IMR-90 (cell line): ENCODE results near the gene RALGPS2. TPM values are rescaled to one million over a fixed set of nuclear protein-coding genes. Genes with fewer than 3 reads are reported as not detected.

Experiments used
- ATAC-seq: fragments of 200-7000 bp; cut with Tn5 transposase; 2 replicates; pipeline ENCODE4 v1.9.1; 2020; ENCODE audit warnings: low read depth, mild to moderate bottlenecking, moderate library complexity
- BruUV-seq: library from RNA; stranded (reverse); fragments of 400-500 nt; replicated peaks from 2 replicates; lab custom pipeline; 2021; lab: Mats Ljungman, UMichigan
- CTCF ChIA-PET: fragments of 300-600 bp; formaldehyde crosslinking; extraction: SDS; loops from one replicate; lab custom pipeline; 2021; ENCODE audit warnings: antibody characterized with exemption; lab: Yijun Ruan, JAX
- POLR2A ChIA-PET: fragments of 300-600 bp; sonication (Branson Sonifier 250); formaldehyde crosslinking; loops from one replicate; lab custom pipeline; 2022; ENCODE audit warnings: antibody characterized with exemption; ENCODE audit not compliant: unreplicated experiment; lab: Charles Lee
- DNase-seq: peaks from one replicate; pipeline ENCODE4 v3.0.0; 2013
- H2AFZ ChIP-seq: replicated peaks from 2 replicates; pipeline ENCODE3; 2013; ENCODE audit warnings: low read length, mild to moderate bottlenecking; ENCODE audit not compliant: poor library complexity
- H2AK5ac ChIP-seq: 2 replicates; pipeline ENCODE4 v1.6.1; 2013; ENCODE audit warnings: low read depth, low read length, inconsistent platforms
- H2AK9ac ChIP-seq: replicated peaks from 2 replicates; pipeline ENCODE3; 2013; ENCODE audit warnings: mild to moderate bottlenecking, low read depth, low read length, moderate library complexity; ENCODE audit not compliant: poor library complexity
- H2BK120ac ChIP-seq: 2 replicates; pipeline ENCODE4 v1.6.1; 2013; ENCODE audit warnings: low read depth, low read length, inconsistent platforms
- H2BK15ac ChIP-seq: 3 replicates; pipeline ENCODE4 v1.6.1; 2013; ENCODE audit warnings: low read depth, low read length, inconsistent platforms
- H2BK20ac ChIP-seq: 2 replicates; pipeline ENCODE4 v1.6.1; 2013; ENCODE audit warnings: low read depth, mild to moderate bottlenecking, inconsistent platforms, low read length, moderate library complexity
- H2BK5ac ChIP-seq: 2 replicates; pipeline ENCODE4 v1.6.1; 2013; ENCODE audit warnings: mild to moderate bottlenecking, low read depth, low read length, inconsistent platforms; ENCODE audit not compliant: poor library complexity, severe bottlenecking
- H3K14ac ChIP-seq: replicated peaks from 2 replicates; pipeline ENCODE4 v1.6.1; 2013; ENCODE audit warnings: low read depth, low read length, inconsistent platforms
- H3K18ac ChIP-seq: 2 replicates; pipeline ENCODE4 v1.6.1; 2013; ENCODE audit warnings: low read depth, low read length, control low read depth
- H3K23ac ChIP-seq: 2 replicates; pipeline ENCODE4 v1.6.1; 2013; ENCODE audit warnings: low read depth, low read length, inconsistent platforms
- H3K27ac ChIP-seq: 2 replicates; pipeline ENCODE4 v1.5.1; 2013; ENCODE audit warnings: mild to moderate bottlenecking, control low read depth, low read length; ENCODE audit not compliant: insufficient read depth
- H3K27me3 ChIP-seq: 2 replicates; pipeline ENCODE4 v1.6.1; 2013; ENCODE audit warnings: low read length; ENCODE audit not compliant: control insufficient read depth, insufficient read depth
- H3K36me3 ChIP-seq: 2 replicates; pipeline ENCODE4 v1.6.1; 2013; ENCODE audit warnings: low read length, mixed read lengths; ENCODE audit not compliant: control insufficient read depth, insufficient read depth
- H3K4ac ChIP-seq: 2 replicates; pipeline ENCODE4 v1.6.1; 2013; ENCODE audit warnings: low read depth, low read length, inconsistent platforms
- H3K4me1 ChIP-seq: 2 replicates; pipeline ENCODE4 v1.6.1; 2013; ENCODE audit warnings: low read length, mixed read lengths; ENCODE audit not compliant: control insufficient read depth, insufficient read depth
- H3K4me2 ChIP-seq: 2 replicates; pipeline ENCODE4 v1.6.1; 2013; ENCODE audit warnings: low read depth, mild to moderate bottlenecking, control low read depth, low read length, moderate library complexity
- H3K4me3 ChIP-seq: 2 replicates; pipeline ENCODE4 v1.5.1; 2013; ENCODE audit warnings: low read depth, mild to moderate bottlenecking, control low read depth, low read length, moderate library complexity; ENCODE audit not compliant: insufficient read depth
- H3K56ac ChIP-seq: 2 replicates; pipeline ENCODE4 v1.6.1; 2013; ENCODE audit warnings: low read length, inconsistent platforms; ENCODE audit not compliant: insufficient read depth; ENCODE audit errors: extremely low read depth
- H3K79me1 ChIP-seq, 2 experiments: 2 replicates each; pipeline ENCODE4 v1.6.1; 2013; ENCODE audit warnings: low read length in 2 of 2, inconsistent platforms in 1 of 2, low read depth in 1 of 2
- H3K9ac ChIP-seq: 2 replicates; pipeline ENCODE4 v1.6.1; 2013; ENCODE audit warnings: low read depth, low read length, control low read depth
- H3K9me1 ChIP-seq: 2 replicates; pipeline ENCODE4 v1.6.1; 2013; ENCODE audit warnings: low read length, inconsistent platforms; ENCODE audit not compliant: insufficient read depth
- H3K9me3 ChIP-seq: 2 replicates; pipeline ENCODE4 v1.6.1; 2013; ENCODE audit warnings: low read length; ENCODE audit not compliant: control insufficient read depth, insufficient read depth
- H4K20me1 ChIP-seq: 2 replicates; pipeline ENCODE4 v1.6.1; 2013; ENCODE audit warnings: low read length, inconsistent platforms; ENCODE audit not compliant: insufficient read depth
- H4K5ac ChIP-seq: 2 replicates; pipeline ENCODE4 v1.6.1; 2013; ENCODE audit warnings: mild to moderate bottlenecking, low read depth, low read length, control low read depth
- H4K8ac ChIP-seq, 2 experiments: 2 replicates each; pipeline ENCODE4 v1.6.1; 2013; ENCODE audit warnings: low read depth in 2 of 2, low read length in 2 of 2, control low read depth in 1 of 2, inconsistent platforms in 1 of 2
- H4K91ac ChIP-seq: 2 replicates; pipeline ENCODE4 v1.6.1; 2013; ENCODE audit warnings: low read depth, low read length, inconsistent platforms; ENCODE audit not compliant: insufficient read depth
- BHLHE40 ChIP-seq: fragments of 150-350 bp; IDR thresholded peaks from 2 replicates; pipeline ENCODE4 v1.6.1; 2016; ENCODE audit warnings: mild to moderate bottlenecking, low read depth, low read length
- CHD1 ChIP-seq: IDR thresholded peaks from 2 replicates; pipeline ENCODE4 v1.6.1; 2012; ENCODE audit warnings: low read depth, low read length, improper control_type of control experiment
- FOS ChIP-seq: fragments of 150-350 bp; IDR thresholded peaks from 2 replicates; pipeline ENCODE4 v1.6.1; 2016; ENCODE audit warnings: low read depth, low read length
- MAZ ChIP-seq: IDR thresholded peaks from 2 replicates; pipeline ENCODE4 v1.6.1; 2012; ENCODE audit warnings: low read depth, mild to moderate bottlenecking, low read length, improper control_type of control experiment, moderate library complexity, borderline replicate concordance
- MXI1 ChIP-seq: IDR thresholded peaks from 2 replicates; pipeline ENCODE4 v1.6.1; 2012; ENCODE audit warnings: low read depth, mild to moderate bottlenecking, low read length, moderate library complexity, borderline replicate concordance
- POLR2A ChIP-seq: IDR thresholded peaks from 2 replicates; pipeline ENCODE4 v1.6.1; 2012; ENCODE audit warnings: mild to moderate bottlenecking, low read depth, low read length
- RAD21 ChIP-seq: IDR thresholded peaks from 2 replicates; pipeline ENCODE4 v1.6.1; 2012; ENCODE audit warnings: low read length, improper control_type of control experiment
- RCOR1 ChIP-seq: IDR thresholded peaks from 2 replicates; pipeline ENCODE4 v1.6.1; 2012; ENCODE audit warnings: mild to moderate bottlenecking, low read length, improper control_type of control experiment; ENCODE audit not compliant: insufficient replicate concordance
- RFX5 ChIP-seq: IDR thresholded peaks from 2 replicates; pipeline ENCODE4 v1.8.0; 2012; ENCODE audit warnings: low read depth, mild to moderate bottlenecking, low read length, moderate library complexity
- WGBS, 2 experiments: methylation state at CpG; one replicate each; pipeline versions ENCODE4 v1.1.5 to v1.1.7; 2013; ENCODE audit warnings: missing lambda C conversion rate in 2 of 2; ENCODE audit not compliant: insufficient read length in 1 of 2; ENCODE audit errors: extremely low coverage in 2 of 2; 5-methylcytosine and 5-hydroxymethylcytosine counted together
- dilution Hi-C: fragments of 300-500 bp; cut with HindIII; formaldehyde crosslinking; loops from one replicate; pipeline ENCODE4 v1.14.3; 2018; ENCODE audit warnings: low sequenced_read_pairs; ENCODE audit not compliant: unreplicated experiment
- in situ Hi-C: fragments of 300-500 bp; cut with MboI; formaldehyde crosslinking; loops from 3 replicates; pipeline ENCODE4 v1.14.3; 2019; ENCODE audit warnings: low sequenced_read_pairs, inconsistent platforms, mixed read lengths
- intact Hi-C: fragments of 100-400 bp; cut with micrococcal nuclease; formaldehyde crosslinking; loops from 2 replicates; pipeline ENCODE4 v1.10.0; 2022
- polyA plus RNA-seq, 3 experiments: library from polyadenylated mRNA; depleted of rRNA; stranded (reverse); fragments of >200 nt; gene quantifications; 2 replicates each; pipeline ENCODE4 v1.2.3, GENCODE V29; 2012; ENCODE audit warnings: low replicate concordance in 1 of 3
- total RNA-seq: library from RNA; depleted of rRNA; stranded (reverse); fragments of >200 nt; gene quantifications from 2 replicates; pipeline ENCODE4 v1.2.3, GENCODE V29; 2012

RALGPS2 gene
- total and polyA plus RNA-seq, 2 of the 4 experiments (the other 2 are of a cell fraction) = 13.8 to 148 TPM

DNA sequence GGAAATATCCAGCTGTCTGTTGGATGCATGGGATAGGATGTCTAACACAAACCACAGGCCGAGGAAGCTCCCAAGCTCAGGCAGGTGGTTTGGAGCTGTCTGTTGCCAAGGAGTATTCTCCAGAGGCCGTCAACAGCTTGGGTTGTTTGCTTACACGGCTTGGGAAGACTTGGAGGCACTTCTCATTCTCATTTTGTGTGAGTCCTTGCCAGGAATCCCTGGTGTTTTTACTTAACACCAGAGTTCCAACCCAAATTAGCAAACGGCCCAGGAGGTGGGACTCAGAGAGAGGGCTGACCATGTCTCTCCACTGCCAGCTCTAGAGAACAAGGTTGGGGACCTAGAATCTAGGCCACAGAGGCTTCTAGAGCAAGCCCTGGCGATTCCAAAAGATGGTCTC is 228.0 kb downstream of the RALGPS2 start:
- Histone ChIP-seq H2BK20ac (no peak overlapping the region), H3K9me1 (no peaks in the 10 kb centered on the region), H4K5ac (no peak overlapping the region), H3K9me3 (no peaks in the 10 kb centered on the region), H3K4me2 (no peak overlapping the region), H3K18ac (no peak overlapping the region), H3K23ac (no peak overlapping the region), H3K4me3 (no peak overlapping the region), H2AK9ac (no peak overlapping the region), H2AFZ (no peak overlapping the region), H3K79me1 (no peaks in the 10 kb centered on the region), H4K91ac (no peak overlapping the region), H3K4me1 (peaks cover 3% of the 10 kb centered on the region; the same call in 1 of the 2 replicates), H3K27ac (no peak overlapping the region), H3K14ac (no peak overlapping the region), H4K8ac (no peak overlapping the region), H4K20me1 (no peaks in the 10 kb centered on the region), H3K56ac (no peak overlapping the region; the same call in 1 of the 2 replicates), H2AK5ac (no peak overlapping the region), H3K36me3 (no peaks in the 10 kb centered on the region), H2BK5ac (no peak overlapping the region), H2BK15ac (no peak overlapping the region), H3K27me3 (peaks cover 18% of the 10 kb centered on the region), H3K9ac (no peak overlapping the region), H2BK120ac (no peak overlapping the region), H3K4ac (no peak overlapping the region)
- TF ChIP-seq MAZ = no peak
- no peak for TF ChIP-seq RAD21
- TF ChIP-seq FOS = no peak
- no peak for TF ChIP-seq POLR2A
- no peak for TF ChIP-seq MXI1
- no peak for TF ChIP-seq RCOR1
- TF ChIP-seq CHD1 = no peak
- TF ChIP-seq RFX5 = no peak
- TF ChIP-seq BHLHE40 = no peak
- intact Hi-C loops (no loop called here), in situ Hi-C loops (no loop called here), dilution Hi-C loops (no loop called here)
- ChIA-PET CTCF (no interaction called here), POLR2A (no interaction called here)
- DNase-seq (no peak), ATAC-seq (no peak)
- no TSS peak for BruUV-seq
- no CpG with 5 or more reads among the region's 5 CpGs for WGBS, 2 experiments
